ENCODE data around the gene OR52H1.

Gene OR52H1

DNA sequence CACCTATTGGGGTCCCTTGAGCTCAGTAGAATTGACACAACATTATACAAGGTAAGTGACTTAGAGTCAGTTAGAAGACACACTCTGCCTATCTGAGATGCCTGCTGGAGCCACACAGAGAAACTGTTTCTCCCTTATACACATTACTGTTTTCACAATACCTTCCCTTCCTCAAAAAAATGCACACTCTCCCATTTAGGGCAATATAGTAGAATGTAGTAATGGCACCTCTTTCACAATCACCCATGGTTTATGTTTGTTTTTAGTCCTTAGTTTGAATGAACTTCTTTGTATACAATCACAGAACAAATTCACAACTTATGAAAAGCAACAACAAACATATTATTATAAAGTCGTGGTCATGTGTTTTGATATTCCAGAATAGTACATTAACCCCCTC is 14.3 kb downstream of the OR52H1 start:
- no peak for DNase-seq (ENCODE audit: low read depth in 3 of 3)

DNA sequence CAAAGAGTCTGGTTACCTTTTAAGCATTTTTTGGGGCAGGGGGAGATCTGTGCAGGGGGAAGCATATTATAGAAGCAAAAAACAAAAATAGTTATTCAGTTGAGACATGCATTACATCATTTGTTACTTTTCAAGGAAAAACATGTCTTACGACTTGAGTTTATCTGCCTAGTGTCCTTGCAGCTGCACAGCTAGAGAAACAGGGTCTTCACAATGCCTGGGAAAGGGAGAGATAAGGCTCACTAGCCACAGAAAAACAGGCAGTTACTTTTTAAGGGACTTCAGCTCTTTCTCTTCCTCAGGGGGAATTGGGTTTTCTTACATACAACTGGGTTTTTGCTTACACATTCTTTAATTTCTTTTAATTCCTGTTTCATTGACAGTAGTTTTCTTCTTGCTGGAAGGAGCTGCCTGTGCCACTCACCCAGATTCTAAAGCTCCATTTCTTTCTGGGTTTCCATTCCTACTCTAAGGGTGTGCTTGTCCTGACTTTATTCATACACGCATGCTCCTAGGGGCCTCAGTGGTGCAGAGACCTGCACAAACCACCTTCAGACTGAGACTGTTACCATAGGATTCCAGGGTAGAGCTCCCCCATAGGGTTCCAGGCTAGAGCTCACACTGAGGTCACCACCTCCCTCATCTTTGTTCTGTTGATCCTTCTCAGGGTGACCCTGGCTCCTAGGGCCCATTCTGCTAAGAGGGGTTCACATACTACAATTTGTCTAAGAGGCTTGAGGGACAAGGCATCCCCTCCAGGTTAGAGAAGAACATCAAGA is 17.1 kb downstream of the OR52H1 start:
- DNase-seq (ENCODE audit: low read depth in 3 of 3) = no peak

DNA sequence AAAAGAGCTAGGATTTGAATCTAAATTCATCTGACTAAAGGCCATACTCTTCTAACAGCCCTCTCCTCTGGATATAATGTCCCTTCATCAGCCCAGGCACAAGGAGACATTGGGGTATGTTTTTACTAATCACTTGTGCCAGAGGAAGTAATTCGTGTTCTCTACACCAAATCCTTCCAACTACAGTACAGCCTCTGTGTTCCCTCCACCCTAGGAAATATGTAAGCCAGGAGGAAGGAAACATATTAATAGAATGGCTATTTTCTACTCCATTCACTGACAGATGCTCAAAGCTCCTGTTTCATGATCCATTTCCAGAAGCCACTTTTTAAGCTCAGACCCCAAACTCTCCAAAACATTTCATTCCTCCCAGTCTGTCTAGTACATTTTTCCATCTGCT is 19.8 kb downstream of the OR52H1 start:
- DNase-seq (ENCODE audit: low read depth in 3 of 3) = no peak

DNA sequence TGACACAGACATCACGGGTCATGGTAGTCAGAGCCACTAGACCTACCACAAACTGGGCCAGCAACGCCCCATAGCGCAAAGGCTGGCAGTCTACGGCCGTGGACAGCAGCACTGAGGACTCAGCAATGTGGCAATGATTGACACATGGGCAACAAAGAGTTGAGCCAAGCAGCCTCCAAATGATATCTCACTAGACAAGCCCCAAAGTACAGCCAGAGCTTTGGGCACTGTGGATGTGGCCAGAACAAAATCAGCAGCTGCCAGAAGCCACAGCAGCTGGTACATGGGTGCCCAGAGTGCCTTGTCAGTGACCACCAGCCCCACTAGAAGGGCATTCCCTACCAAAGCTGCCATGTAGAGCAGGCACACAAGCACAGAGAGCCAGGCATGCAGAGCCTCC is 20.6 kb downstream of the OR52H1 start:
- DNase-seq (ENCODE audit: low read depth in 3 of 3) = no peak

DNA sequence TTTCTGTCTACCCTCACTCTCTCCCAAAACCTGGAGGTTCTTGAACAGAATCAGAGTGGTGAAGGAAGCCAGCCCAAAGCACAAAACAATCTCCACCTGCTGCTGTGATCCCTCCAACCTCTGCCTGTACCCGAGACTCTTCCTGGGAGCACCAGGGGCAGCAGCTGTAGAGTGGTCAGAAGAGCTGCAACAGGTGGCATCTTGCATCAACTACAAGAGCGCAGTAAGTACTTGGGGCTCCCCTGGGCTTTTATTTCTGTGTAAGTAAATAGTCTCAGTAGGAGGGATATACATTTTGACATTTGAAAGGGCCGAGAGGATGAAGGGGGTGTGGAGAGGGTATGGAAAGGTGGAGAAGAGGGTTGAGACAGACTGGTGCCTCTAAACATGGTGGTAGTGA is 23.6 kb downstream of the OR52H1 start:
- DNase-seq (ENCODE audit: low read depth in 3 of 3) = no peak

DNA sequence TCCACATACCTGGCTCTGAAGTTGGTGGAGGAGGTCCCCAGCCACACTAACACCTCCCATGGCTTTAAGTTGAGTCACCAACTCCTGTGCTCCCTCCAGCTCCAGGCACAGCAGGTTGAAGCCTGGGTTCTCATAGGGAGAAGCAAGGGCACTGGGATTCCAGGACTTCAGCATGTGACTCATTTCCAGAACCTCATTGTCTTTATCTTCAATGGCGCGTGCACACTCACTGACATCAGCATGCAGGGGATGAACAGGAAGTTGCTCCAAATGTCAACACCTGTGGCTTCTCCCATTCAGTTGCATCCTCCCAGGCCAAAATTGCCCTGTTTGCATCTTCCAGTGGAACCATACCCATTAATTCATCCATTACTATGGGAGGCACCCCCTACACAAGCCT is 26.0 kb downstream of the OR52H1 start:
- DNase-seq (ENCODE audit: low read depth in 3 of 3) = no peak

DNA sequence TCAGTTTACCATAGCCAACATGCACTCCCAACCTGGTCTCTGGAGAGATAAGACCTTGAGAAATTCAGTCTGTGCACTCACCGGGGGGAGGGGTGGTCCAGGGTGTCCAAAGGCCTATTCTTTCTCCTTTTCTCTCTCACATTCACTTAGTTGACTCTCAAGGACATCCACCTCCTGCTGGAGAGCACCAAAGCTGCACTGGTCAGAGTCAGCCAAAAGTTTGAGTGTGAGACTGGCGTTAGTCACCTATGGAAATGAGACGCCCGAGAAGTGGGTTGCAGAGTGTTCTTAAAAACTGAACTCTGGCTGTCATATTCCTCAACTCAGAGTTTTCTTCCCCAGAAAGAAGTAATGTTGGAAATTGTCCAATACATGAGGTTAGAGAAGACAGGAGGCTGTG is 26.8 kb downstream of the OR52H1 start:
- DNase-seq (ENCODE audit: low read depth in 3 of 3) = no peak

DNA sequence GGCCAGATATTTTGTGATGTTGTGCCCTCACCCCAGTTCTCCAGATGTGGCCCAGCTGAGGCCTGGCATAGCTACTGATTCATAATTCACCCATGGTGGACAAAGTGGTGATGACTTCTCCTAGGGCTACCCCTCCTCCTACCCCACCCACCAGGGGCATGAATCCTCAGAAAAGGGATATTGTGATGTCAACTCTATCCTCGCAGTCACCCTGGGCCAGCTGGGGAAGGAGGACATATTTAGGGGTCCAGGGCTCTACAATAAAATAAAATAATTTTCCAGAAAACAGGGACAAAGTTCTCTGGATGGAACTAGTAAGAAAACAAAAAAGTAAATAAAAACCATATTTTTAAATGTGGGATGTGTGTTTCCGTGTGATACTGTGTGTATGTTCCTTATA is 31.7 kb downstream of the OR52H1 start, which contains the start of gene UBQLNL:
UBQLNL (minus strand) TSS at position 101 of the 400 bp plus-strand sequence. CDS start 258 bp downstream, outside the sequence.
- DNase-seq (ENCODE audit: low read depth in 3 of 3) = no peak

DNA sequence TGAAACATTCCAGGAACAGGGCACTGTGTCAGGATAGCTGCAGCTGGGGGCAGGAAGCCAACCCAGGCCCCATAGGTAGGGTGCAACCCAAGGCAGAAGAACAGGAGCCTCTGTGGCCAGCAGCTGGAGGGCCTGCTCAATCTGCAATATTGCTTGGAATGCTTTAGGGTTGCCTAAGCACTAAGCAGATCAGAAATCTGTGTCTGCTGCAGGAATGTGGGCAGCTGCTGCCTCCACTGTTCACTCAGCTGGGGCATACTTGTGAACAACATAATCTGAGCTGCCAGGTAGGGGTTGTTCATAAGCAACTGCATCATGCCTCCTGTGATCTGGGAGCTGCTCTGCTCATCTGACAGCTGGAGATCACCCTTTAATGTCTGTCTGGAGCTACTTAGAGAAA is 33.5 kb downstream of the OR52H1 start:
- DNase-seq (ENCODE audit: low read depth in 3 of 3) = no peak

DNA sequence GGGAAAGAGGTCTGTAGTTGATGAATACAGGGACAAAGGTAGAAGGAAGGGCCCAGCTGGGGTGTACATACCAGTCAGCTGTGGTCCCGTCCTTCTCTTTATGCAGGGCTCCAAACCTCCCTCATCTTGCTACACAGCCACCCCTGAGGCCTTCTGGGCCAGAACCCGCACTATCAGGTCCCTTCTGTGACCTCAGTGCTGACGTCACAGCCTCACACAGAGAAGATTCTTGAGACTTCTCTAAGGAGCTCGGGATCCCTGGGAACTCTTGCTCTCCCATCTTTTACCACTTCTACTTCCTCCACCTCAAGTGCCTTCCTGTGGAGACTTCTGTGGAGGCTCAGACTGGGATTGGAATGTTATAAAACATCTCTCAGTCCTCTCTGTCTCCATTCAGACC is 38.5 kb downstream of the OR52H1 start, which contains the start of gene UBQLN3:
UBQLN3 (minus strand) TSS at position 155 of the 400 bp plus-strand sequence. CDS start 399 bp downstream, outside the sequence.
- DNase-seq (ENCODE audit: low read depth in 3 of 3) = no peak

DNA sequence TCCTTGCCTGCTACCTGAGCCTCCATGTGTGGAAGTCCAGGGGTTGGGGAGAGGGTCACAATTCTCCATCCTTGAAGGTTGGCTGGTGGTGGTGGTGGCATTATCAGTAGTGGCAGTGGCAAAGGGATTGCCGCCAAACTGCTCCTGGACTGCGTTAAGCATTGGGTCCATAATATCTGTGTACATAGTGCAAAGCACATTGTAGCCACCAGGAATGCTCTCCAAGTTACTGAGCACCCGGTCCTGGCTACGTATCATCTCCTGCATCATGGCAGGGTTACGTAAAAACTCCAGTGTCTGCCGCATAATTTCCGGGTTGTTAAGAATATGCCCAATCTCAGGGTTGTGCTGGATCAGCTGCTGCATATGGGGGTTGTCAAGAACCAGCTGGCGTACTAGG is 39.7 kb downstream of the OR52H1 start:
- DNase-seq (ENCODE audit: low read depth in 3 of 3) = no peak

DNA sequence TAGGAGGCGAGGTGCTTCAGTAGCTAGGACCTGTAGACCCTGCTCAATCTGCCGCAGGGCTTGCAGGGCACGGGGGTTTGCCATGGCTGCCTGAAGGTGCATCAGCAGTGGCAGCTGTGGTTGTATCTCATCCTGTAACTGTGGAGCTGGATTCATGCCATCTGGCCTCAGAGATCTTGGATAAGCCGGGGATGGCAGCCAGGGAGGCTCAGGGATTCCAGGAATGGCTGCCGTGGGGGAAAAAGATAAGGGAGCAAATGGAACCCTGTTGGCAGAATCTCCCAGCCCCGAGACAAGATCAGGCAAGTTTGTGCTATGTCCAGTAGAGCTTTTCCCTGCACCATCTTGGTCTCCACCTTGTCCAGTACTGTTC is 40.4 kb downstream of the OR52H1 start:
- DNase-seq (ENCODE audit: low read depth in 3 of 3) = no peak

DNA sequence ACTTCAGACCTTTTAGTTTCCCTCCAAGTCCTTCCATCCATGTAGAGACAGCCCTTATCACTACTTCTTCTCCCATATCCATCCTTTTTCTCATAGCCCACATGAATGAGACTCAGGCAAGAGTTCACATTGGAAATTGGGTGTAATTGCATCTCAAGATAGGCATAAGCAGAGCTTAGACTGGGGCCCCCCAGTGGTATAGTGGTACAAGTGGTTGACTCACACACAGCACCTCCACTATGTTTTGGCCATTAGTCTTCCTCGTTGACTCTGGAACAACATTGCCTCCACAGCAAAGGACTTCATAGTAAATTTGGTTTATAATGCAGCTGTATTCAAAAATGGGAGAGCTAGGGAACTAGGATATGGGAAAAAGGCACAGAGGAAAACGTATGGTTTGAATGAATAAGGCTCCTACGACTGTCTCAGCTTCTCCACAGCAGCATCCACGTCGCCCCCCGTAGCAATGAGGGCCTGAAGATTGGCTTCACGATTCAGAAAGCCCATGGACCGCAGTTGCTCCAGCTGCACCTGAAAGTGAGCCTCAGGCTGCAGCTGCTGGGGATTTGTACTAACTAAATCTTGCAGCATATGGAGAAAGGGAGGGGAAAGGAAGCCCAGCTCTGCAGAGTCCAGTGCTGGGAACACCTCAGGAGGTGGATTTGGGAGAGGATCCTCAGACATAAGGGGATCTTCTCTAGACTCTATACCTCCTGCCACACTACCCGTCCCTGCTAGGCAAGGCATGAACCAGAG is 41.0 kb downstream of the OR52H1 start:
- no peak for DNase-seq (ENCODE audit: low read depth in 3 of 3)

DNA sequence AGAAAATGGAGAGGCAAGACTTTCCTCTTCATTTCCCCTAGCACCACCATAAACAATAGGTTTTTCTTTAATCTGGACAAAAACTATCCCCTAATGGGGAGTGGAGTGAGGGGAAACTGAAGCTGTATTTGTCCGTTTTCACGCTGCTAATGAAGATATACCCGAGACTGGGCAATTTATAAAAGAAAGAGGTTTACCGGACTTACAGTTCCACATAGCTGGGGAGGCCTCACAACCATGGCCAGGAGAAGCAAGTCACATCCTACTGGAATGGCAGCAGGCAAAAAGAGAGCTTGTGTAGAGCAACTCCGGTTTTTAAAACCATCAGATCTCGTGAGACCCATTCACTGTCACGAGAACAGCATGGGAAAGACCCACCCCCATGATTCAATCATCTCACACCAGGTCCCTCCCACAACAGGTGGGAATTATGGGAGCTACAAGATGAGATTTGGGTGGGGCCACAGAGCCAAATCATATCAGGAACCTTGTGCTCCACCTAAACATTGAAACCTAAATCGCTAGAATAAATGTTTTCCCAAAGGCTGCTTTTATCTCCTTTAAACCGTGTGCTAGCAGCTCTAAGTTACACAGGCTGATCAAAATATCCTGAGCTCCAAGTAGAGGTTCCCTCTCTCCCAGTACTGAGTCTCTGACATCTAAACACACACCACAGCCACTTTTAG is 42.8 kb downstream of the OR52H1 start:
- DNase-seq (ENCODE audit: low read depth in 3 of 3) = no peak

DNA sequence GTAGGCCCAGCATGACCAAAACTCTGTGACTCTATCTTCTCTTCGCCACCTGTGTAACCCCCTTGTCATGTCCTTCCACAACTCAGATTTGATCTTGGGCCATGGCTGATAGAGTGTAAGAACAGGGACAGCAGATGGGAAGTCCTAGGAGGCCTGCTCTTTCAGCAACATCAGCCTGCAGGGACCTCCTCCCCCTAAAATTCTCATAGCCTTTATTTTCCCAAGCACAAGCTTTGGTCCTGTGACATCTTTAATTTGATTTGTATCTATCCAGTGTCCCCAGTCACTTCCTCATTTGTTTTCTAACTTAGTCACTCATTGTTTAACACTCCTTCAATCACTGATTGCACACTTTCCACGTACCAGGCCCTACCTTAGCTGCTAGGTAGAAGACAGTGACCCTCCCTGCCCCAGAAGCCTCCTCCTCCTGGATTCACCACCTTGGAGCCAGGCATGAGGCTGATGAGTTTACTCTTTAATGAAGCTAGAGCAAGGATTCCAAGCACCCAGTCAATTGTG is 43.9 kb downstream of the OR52H1 start:
- DNase-seq (ENCODE audit: low read depth in 3 of 3) = no peak

DNA sequence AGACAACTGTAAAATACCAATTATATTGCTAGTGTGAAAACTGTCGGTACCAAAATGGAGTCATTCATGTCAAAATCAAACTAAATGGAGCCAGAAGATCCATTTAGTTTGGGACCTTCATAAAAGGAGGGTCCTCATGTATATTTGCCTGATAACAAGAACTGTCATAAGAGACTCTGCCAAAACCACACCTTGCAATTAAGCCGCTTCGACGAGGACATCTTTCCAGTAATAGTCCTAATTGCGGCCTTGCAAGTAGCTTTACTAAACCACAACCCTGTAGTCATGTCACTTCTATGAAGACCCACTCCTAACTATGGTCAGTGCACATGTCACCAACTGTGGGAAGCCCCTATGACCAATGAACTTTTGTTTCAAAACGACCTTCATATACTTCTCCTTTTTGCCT is 47.9 kb downstream of the OR52H1 start:
- DNase-seq (ENCODE audit: low read depth in 3 of 3) = no peak

DNA sequence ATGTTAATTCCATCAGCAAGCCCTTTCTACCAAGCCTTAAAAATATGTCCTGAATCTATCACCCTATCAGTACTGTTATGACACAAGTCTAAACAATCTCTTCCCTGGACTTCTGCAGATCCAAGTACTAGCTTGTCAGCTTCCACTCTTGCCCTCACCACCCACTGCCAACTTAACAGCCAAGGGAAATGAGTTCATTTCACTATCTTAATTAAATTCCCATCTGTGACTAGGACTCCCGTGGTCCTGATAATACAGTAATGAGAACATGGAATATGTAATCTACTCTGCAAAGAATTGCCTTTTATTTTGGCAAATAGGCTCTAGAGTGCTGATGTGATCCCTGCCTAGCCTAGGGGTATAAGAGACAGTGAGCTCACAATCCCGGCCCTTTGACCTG is 48.7 kb downstream of the OR52H1 start:
- no peak for DNase-seq (ENCODE audit: low read depth in 3 of 3)

Measured in stimulated activated CD4-positive, alpha-beta T cell treated with anti-CD3 and anti-CD28 coated beads, TNF-alpha, amount 100 ng/mL, for 48 hours (primary cell).